Fibroblast of lung (primary cell): ENCODE results near the gene PLA2G1B.

Experiments
- EZH2 ChIP-seq: IDR thresholded peaks from 2 replicates; pipeline ENCODE4 v1.5.1; 2012; ENCODE audit warnings: low read length, control low read depth, mild to moderate bottlenecking; ENCODE audit errors: missing control alignments
- TF ChIP-seq, protein P1 (sequence below), 2 donors: IDR thresholded peaks in 1 of 2; conservative IDR thresholded peaks in 1 of 2; 1 replicate in 1 of 2; 2 replicates in 1 of 2; pipeline ENCODE4 v1.5.1; 2011 to 2012; ENCODE audit warnings: low read length in 2 of 2, control low read depth in 1 of 2, inconsistent platforms in 1 of 2, low read depth in 1 of 2, mild to moderate bottlenecking in 1 of 2

DNA sequence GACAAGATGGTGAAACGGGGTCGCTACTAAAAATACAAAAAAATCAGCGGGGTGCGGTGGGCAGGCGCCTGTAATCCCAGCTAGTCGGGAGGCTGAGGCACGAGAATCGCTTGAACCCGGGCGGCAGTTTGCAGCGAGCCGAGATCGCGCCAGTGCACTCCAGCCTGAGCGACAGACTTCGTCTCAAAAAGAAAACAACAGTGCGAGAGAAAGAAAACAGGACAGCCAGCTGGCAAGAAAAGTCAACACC lies 35.2 kb downstream of the PLA2G1B start:
- TF ChIP-seq, protein P1, sequence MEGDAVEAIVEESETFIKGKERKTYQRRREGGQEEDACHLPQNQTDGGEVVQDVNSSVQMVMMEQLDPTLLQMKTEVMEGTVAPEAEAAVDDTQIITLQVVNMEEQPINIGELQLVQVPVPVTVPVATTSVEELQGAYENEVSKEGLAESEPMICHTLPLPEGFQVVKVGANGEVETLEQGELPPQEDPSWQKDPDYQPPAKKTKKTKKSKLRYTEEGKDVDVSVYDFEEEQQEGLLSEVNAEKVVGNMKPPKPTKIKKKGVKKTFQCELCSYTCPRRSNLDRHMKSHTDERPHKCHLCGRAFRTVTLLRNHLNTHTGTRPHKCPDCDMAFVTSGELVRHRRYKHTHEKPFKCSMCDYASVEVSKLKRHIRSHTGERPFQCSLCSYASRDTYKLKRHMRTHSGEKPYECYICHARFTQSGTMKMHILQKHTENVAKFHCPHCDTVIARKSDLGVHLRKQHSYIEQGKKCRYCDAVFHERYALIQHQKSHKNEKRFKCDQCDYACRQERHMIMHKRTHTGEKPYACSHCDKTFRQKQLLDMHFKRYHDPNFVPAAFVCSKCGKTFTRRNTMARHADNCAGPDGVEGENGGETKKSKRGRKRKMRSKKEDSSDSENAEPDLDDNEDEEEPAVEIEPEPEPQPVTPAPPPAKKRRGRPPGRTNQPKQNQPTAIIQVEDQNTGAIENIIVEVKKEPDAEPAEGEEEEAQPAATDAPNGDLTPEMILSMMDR (conservative IDR thresholded peaks at IDR 0.05 in 1 of 2, IDR thresholded peaks at IDR 0.05 in 1 of 2; ENCODE audit: low read depth in 1 of 2, low read length in 2 of 2) = no peak
- TF ChIP-seq EZH2 = no peak
